ENCODE results near the gene ORC4. TPM values are rescaled to one million over a fixed set of nuclear protein-coding genes. Genes with fewer than 3 reads are reported as not detected.

ORC4 gene
- total RNA-seq, 2 experiments from 2014 or later = 35.4 to 38.5 TPM

GRCh38 chr2:147952118-147952517 is 68.4 kb downstream of the ORC4 start:
- ChIA-PET CTCF (no interaction called here), POLR2A (no interaction called here)
- H3K27me3 Mint-ChIP-seq = no peaks in the 10 kb centered on the region
- H3K9me3 Mint-ChIP-seq = no peaks in the 10 kb centered on the region
- H3K4me1 Mint-ChIP-seq = no peaks in the 10 kb centered on the region
- no peak overlapping the region for H3K27ac Mint-ChIP-seq
- H3K36me3 Mint-ChIP-seq (ENCODE audit: low read depth) = peaks cover 9% of the 10 kb centered on the region
- H3K4me3 Mint-ChIP-seq = no peak overlapping the region
- no peak for DNase-seq

GRCh38 chr2:147945660-147946059 is 74.9 kb downstream of the ORC4 start:
- no peaks in the 10 kb centered on the region for H3K27me3 Mint-ChIP-seq
- DNase-seq = no peak
- H3K9me3 Mint-ChIP-seq = no peaks in the 10 kb centered on the region
- peaks cover 6% of the 10 kb centered on the region for H3K36me3 Mint-ChIP-seq (ENCODE audit: low read depth)
- no peaks in the 10 kb centered on the region for H3K4me1 Mint-ChIP-seq
- ChIA-PET CTCF (interaction anchor here (0.6 kb wide), 1 partner anchor 567 kb away, joined by 5 read pairs; no protein-coding TSS in a partner anchor), POLR2A (no interaction called here)
- no peak overlapping the region for H3K4me3 Mint-ChIP-seq
- no peak overlapping the region for H3K27ac Mint-ChIP-seq

GRCh38 chr2:147939313-147939712 is 81.2 kb downstream of the ORC4 start:
- no peak overlapping the region for H3K4me3 Mint-ChIP-seq
- H3K4me1 Mint-ChIP-seq = no peaks in the 10 kb centered on the region
- H3K9me3 Mint-ChIP-seq = no peaks in the 10 kb centered on the region
- POLR2A ChIA-PET = no interaction called here
- CTCF ChIA-PET = no interaction called here
- no peak for DNase-seq
- no peaks in the 10 kb centered on the region for H3K27me3 Mint-ChIP-seq
- H3K27ac Mint-ChIP-seq = no peak overlapping the region
- H3K36me3 Mint-ChIP-seq (ENCODE audit: low read depth) = peaks cover 12% of the 10 kb centered on the region

- ChIA-PET POLR2A (no interaction called here), CTCF (interaction anchor here (0.7 kb wide), 1 partner anchor 1088 kb away, joined by 3 read pairs; no protein-coding TSS in a partner anchor)
- H3K27me3 Mint-ChIP-seq = no peaks in the 10 kb centered on the region
- H3K4me3 Mint-ChIP-seq = no peak overlapping the region
- H3K36me3 Mint-ChIP-seq (ENCODE audit: low read depth) = peaks cover 12% of the 10 kb centered on the region
- no peaks in the 10 kb centered on the region for H3K9me3 Mint-ChIP-seq
- no peaks in the 10 kb centered on the region for H3K4me1 Mint-ChIP-seq
- no peak overlapping the region for H3K27ac Mint-ChIP-seq
- DNase-seq = no peak
Measured at GRCh38 chr2:147937744-147938349, 82.7 kb downstream of the ORC4 start.

- H3K9me3 Mint-ChIP-seq = no peaks in the 10 kb centered on the region
- peaks cover 18% of the 10 kb centered on the region for H3K36me3 Mint-ChIP-seq (ENCODE audit: low read depth)
- no peaks in the 10 kb centered on the region for H3K27me3 Mint-ChIP-seq
- CTCF ChIA-PET = interaction anchor here (0.9 kb wide), 1 partner anchor 10 kb away, joined by 3 read pairs; no protein-coding TSS in a partner anchor
- H3K4me3 Mint-ChIP-seq = no peak overlapping the region
- POLR2A ChIA-PET = interaction anchor here (0.6 kb wide), 1 partner anchor 574 kb away, joined by 3 read pairs; no protein-coding TSS in a partner anchor
- H3K4me1 Mint-ChIP-seq = no peaks in the 10 kb centered on the region
- no peak for DNase-seq
- no peak overlapping the region for H3K27ac Mint-ChIP-seq
Measured at GRCh38 chr2:147934881-147935620, 85.5 kb downstream of the ORC4 start.

GRCh38 chr2:147933931-147934330 is 86.6 kb downstream of the ORC4 start:
- DNase-seq = no peak
- Mint-ChIP-seq H3K27ac (no peak overlapping the region), H3K27me3 (no peaks in the 10 kb centered on the region), H3K9me3 (no peaks in the 10 kb centered on the region), H3K4me3 (no peak overlapping the region), H3K36me3 (ENCODE audit: low read depth) (peaks cover 23% of the 10 kb centered on the region), H3K4me1 (no peaks in the 10 kb centered on the region)
- CTCF ChIA-PET = no interaction called here
- POLR2A ChIA-PET = no interaction called here

- H3K9me3 Mint-ChIP-seq = no peaks in the 10 kb centered on the region
- peaks cover 22% of the 10 kb centered on the region for H3K36me3 Mint-ChIP-seq (ENCODE audit: low read depth)
- no peak for DNase-seq
- H3K4me1 Mint-ChIP-seq = no peaks in the 10 kb centered on the region
- POLR2A ChIA-PET = no interaction called here
- no peak overlapping the region for H3K4me3 Mint-ChIP-seq
- H3K27ac Mint-ChIP-seq = peak overlapping the region; percentile 50
- CTCF ChIA-PET = no interaction called here
- no peaks in the 10 kb centered on the region for H3K27me3 Mint-ChIP-seq
Measured at GRCh38 chr2:147927053-147927588, 93.4 kb downstream of the ORC4 start.

- H3K27me3 Mint-ChIP-seq = no peaks in the 10 kb centered on the region
- ChIA-PET CTCF (interaction anchor here (1.0 to 1.1 kb wide), 2 partner anchors 10 to 149 kb away, joined by 3 read pairs; no protein-coding TSS in a partner anchor), POLR2A (no interaction called here)
- H3K9me3 Mint-ChIP-seq = no peaks in the 10 kb centered on the region
- no peak overlapping the region for H3K4me3 Mint-ChIP-seq
- H3K36me3 Mint-ChIP-seq (ENCODE audit: low read depth) = peaks cover 22% of the 10 kb centered on the region
- H3K4me1 Mint-ChIP-seq = no peaks in the 10 kb centered on the region
- no peak for DNase-seq
- H3K27ac Mint-ChIP-seq = no peak overlapping the region
Measured at GRCh38 chr2:147925886-147926285, 94.7 kb downstream of the ORC4 start.

- no peak for DNase-seq
- Mint-ChIP-seq H3K36me3 (ENCODE audit: low read depth) (peaks cover 22% of the 10 kb centered on the region), H3K9me3 (no peaks in the 10 kb centered on the region), H3K27ac (no peak overlapping the region), H3K4me1 (no peaks in the 10 kb centered on the region), H3K27me3 (no peaks in the 10 kb centered on the region), H3K4me3 (no peak overlapping the region)
- CTCF ChIA-PET = interaction anchor here (1.1 kb wide), 1 partner anchor 11 kb away, joined by 3 read pairs; no protein-coding TSS in a partner anchor
- POLR2A ChIA-PET = no interaction called here
Measured at GRCh38 chr2:147924647-147925046, 95.9 kb downstream of the ORC4 start.

GRCh38 chr2:147923846-147924245 is 96.7 kb downstream of the ORC4 start:
- Mint-ChIP-seq H3K27me3 (no peaks in the 10 kb centered on the region), H3K4me3 (no peak overlapping the region), H3K4me1 (no peaks in the 10 kb centered on the region), H3K36me3 (ENCODE audit: low read depth) (peaks cover 26% of the 10 kb centered on the region), H3K9me3 (no peaks in the 10 kb centered on the region), H3K27ac (no peak overlapping the region)
- POLR2A ChIA-PET = no interaction called here
- no peak for DNase-seq
- CTCF ChIA-PET = interaction anchor here (1.1 kb wide), 1 partner anchor 374 kb away, joined by 3 read pairs; no protein-coding TSS in a partner anchor

GRCh38 chr2:147917161-147917560 is 103.4 kb downstream of the ORC4 start:
- H3K36me3 Mint-ChIP-seq (ENCODE audit: low read depth) = peaks cover 18% of the 10 kb centered on the region
- H3K9me3 Mint-ChIP-seq = no peaks in the 10 kb centered on the region
- ChIA-PET CTCF (no interaction called here), POLR2A (no interaction called here)
- H3K4me1 Mint-ChIP-seq = no peaks in the 10 kb centered on the region
- no peaks in the 10 kb centered on the region for H3K27me3 Mint-ChIP-seq
- no peak overlapping the region for H3K27ac Mint-ChIP-seq
- DNase-seq = no peak
- H3K4me3 Mint-ChIP-seq = no peak overlapping the region

GRCh38 chr2:147916723-147917122 is 103.8 kb downstream of the ORC4 start:
- Mint-ChIP-seq H3K27ac (no peak overlapping the region), H3K9me3 (no peaks in the 10 kb centered on the region), H3K4me3 (no peak overlapping the region), H3K36me3 (ENCODE audit: low read depth) (peaks cover 18% of the 10 kb centered on the region), H3K4me1 (no peaks in the 10 kb centered on the region), H3K27me3 (no peaks in the 10 kb centered on the region)
- no peak for DNase-seq
- CTCF ChIA-PET = no interaction called here
- POLR2A ChIA-PET = no interaction called here

- no peak overlapping the region for H3K4me3 Mint-ChIP-seq
- no peak overlapping the region for H3K27ac Mint-ChIP-seq
- CTCF ChIA-PET = no interaction called here
- no peaks in the 10 kb centered on the region for H3K9me3 Mint-ChIP-seq
- H3K4me1 Mint-ChIP-seq = no peaks in the 10 kb centered on the region
- no peak for DNase-seq
- no peaks in the 10 kb centered on the region for H3K27me3 Mint-ChIP-seq
- POLR2A ChIA-PET = no interaction called here
- H3K36me3 Mint-ChIP-seq (ENCODE audit: low read depth) = peaks cover 16% of the 10 kb centered on the region
Measured at GRCh38 chr2:147916067-147916466, 104.5 kb downstream of the ORC4 start.

All from activated CD4-positive, alpha-beta T cell treated with anti-CD3 and anti-CD28 coated beads, Interleukin-2, amount 10 ng/mL, durations not matched to agents 7 days and 5 days (primary cell).